Lower leg skin (tissue), 3 donors: ENCODE data around the gene RUNX3.

Experiments used
- CTCF ChIP-seq, 3 donors: fragments of 450-650 bp; IDR thresholded peaks; one replicate each; pipeline ENCODE4 v1.5.1; 2016; ENCODE audit warnings: antibody characterized with exemption in 3 of 3, mild to moderate bottlenecking in 3 of 3, moderate library complexity in 2 of 3
- POLR2A ChIP-seq, 2 donors: fragments of 450-650 bp; IDR thresholded peaks; one replicate each; pipeline ENCODE4 v1.6.1; 2016 to 2017; ENCODE audit warnings: antibody characterized with exemption in 2 of 2, mild to moderate bottlenecking in 1 of 2, moderate library complexity in 1 of 2

DNA sequence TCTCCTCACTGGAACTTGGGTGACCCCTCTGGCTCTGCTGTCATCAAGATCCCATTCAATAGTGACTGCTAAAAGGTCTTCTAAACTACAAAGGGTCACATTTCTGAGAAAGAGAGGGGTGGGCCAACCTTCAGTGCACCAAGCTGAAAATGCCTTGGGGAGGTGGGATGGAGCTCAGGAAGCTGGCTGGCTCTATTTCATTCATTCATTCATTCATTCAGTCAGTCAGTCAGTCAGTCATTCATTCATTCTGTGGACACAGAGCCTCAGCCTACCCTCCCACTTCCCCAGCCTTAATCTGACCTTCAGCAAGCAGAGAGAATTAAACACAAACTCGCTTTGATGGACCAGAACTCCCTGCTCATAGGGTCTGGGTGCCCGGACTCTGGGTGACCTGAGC, 11.7 kb downstream of the RUNX3 start:
- TF ChIP-seq CTCF (IDR thresholded peaks at IDR 0.05): no peak
- no peak for TF ChIP-seq POLR2A (IDR thresholded peaks at IDR 0.05)
